H1 (cell line): Measurements from ENCODE around the gene GRM4. TPM values are rescaled to one million over a fixed set of nuclear protein-coding genes. Genes with fewer than 3 reads are reported as not detected.

Experiments used
- CREB1 ChIP-seq: IDR thresholded peaks from 2 replicates; pipeline ENCODE4 v1.6.1; 2012; ENCODE audit warnings: inconsistent platforms
- POLR2AphosphoS5 ChIP-seq: IDR thresholded peaks from 2 replicates; pipeline ENCODE4 v1.6.1; 2011; ENCODE audit warnings: low read depth, low read length
- SP2 ChIP-seq: IDR thresholded peaks from 2 replicates; pipeline ENCODE4 v1.6.1; 2012; ENCODE audit warnings: mild to moderate bottlenecking, low read length, inconsistent platforms
- polyA plus RNA-seq, 7 experiments: library from polyadenylated mRNA; depleted of rRNA in 3 of 7; stranded (reverse) in 5 of 7; unstranded in 2 of 7; fragments of >200 nt in 5 of 7; fragments of 200-250 nt in 2 of 7; gene quantifications; 1 replicate in 5 of 7; 2 replicates in 1 of 7; 4 replicates in 1 of 7; pipeline versions ENCODE4 v1.2.1 to v1.2.3, GENCODE V29; 2011 to 2013; ENCODE audit warnings: missing spikeins in 2 of 7, mixed read lengths in 2 of 7
- total RNA-seq: library from RNA; stranded (reverse); fragmentation: NEBNext Ultra II Directional; extraction: Animal tissue kit (Norgen Biotek cat#: 25700); gene quantifications from 2 replicates; pipeline ENCODE4 v1.2.1, GENCODE V29; 2021

GRM4 gene
- total and polyA plus RNA-seq, 2 of the 8 experiments (the other 6 are each of a cell fraction or from before 2014, with no cell fraction given), result 19.6 to 21.5 TPM

DNA sequence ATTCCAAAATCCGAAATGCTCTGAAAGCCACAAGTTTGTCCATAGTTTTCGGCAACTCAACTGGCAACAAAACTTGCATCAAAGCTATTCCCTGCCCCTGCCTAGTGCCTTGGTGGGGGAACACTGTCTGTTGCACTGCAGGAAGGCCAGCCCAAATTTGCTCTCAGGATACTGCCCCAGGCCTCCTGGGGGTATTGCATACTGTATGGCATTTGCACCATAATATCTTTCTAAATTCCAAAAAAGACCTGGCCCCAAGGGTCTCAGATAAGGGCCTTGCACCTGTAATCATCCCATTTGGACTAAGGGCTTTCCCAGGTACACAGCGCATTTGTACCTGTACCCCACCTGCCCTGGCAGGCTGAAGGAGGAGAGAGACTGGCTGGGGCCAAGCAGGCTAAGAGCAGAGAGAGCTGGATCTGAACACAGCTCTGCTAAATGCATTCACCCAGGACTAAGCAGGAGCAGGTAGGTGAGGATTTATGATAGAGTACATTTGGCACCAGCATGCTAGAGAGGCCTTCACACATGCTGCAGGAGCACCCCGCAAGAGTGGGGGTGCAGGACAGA, 4.0 kb upstream of the GRM4 start (continued):
- TF ChIP-seq CREB1 (no peak), POLR2AphosphoS5 (no peak), SP2 (no peak)
